ENCODE results near the gene ASB15. TPM values are rescaled to one million over a fixed set of nuclear protein-coding genes. Genes with fewer than 3 reads are reported as not detected.

Gene ASB15
- total and polyA plus RNA-seq, 2 donors from 2014 or later, result 1.8 TPM; not detected in 1

GRCh38 chr7:123673137-123673732, 71.6 kb downstream of the ASB15 start:
- intact Hi-C loops (cut with DNase I), result no loop called here
- FAIRE-seq, result no peak
- Histone ChIP-seq H3K4me3 (ENCODE audit: low read length in 3 of 3) (no peak overlapping the region), H3K9ac (ENCODE audit: low read length in 3 of 3) (no peak overlapping the region), H3K36me3 (ENCODE audit: control insufficient read depth in 2 of 3, insufficient read depth in 3 of 3, low read length in 3 of 3) (no peaks in the 10 kb centered on the region), H3K9me3 (ENCODE audit: control insufficient read depth in 2 of 3, insufficient read depth in 1 of 3, low read length in 3 of 3) (no peaks in the 10 kb centered on the region), H3K4me1 (ENCODE audit: control insufficient read depth in 2 of 3, insufficient read depth in 2 of 3, low read depth in 1 of 3, low read length in 3 of 3) (peaks cover 0 to 3% (median 0%) of the 10 kb centered on the region in 3 donors), H3K27ac (ENCODE audit: low read depth in 2 of 2, low read length in 2 of 2) (no peak overlapping the region), H3K27me3 (ENCODE audit: control insufficient read depth, insufficient read depth, low read length) (no peaks in the 10 kb centered on the region)
- TF ChIP-seq CTCF (IDR thresholded peaks at IDR 0.05; ENCODE audit: borderline replicate concordance, extremely low read depth, insufficient read depth), result no peak
- DNase-seq, result no peak

- H3K9me3 ChIP-seq (ENCODE audit: control insufficient read depth in 2 of 3, insufficient read depth in 1 of 3, low read length in 3 of 3), result no peaks in the 10 kb centered on the region
- no peak overlapping the region for H3K4me3 ChIP-seq (ENCODE audit: low read length in 3 of 3)
- H3K27me3 ChIP-seq (ENCODE audit: control insufficient read depth, insufficient read depth, low read length), result no peaks in the 10 kb centered on the region
- intact Hi-C loops (cut with DNase I), result no loop called here
- H3K9ac ChIP-seq (ENCODE audit: low read length in 3 of 3), result no peak overlapping the region
- FAIRE-seq (no peak), DNase-seq (no peak)
- TF ChIP-seq CTCF (IDR thresholded peaks at IDR 0.05; ENCODE audit: borderline replicate concordance, extremely low read depth, insufficient read depth), result no peak
- no peak overlapping the region for H3K27ac ChIP-seq (ENCODE audit: low read depth in 2 of 2, low read length in 2 of 2)
- peaks cover 0 to 3% (median 0%) of the 10 kb centered on the region in 3 donors for H3K4me1 ChIP-seq (ENCODE audit: control insufficient read depth in 2 of 3, insufficient read depth in 2 of 3, low read depth in 1 of 3, low read length in 3 of 3)
- H3K36me3 ChIP-seq (ENCODE audit: control insufficient read depth in 2 of 3, insufficient read depth in 3 of 3, low read length in 3 of 3), result no peaks in the 10 kb centered on the region
Observed at GRCh38 chr7:123673752-123674398, 72.3 kb downstream of the ASB15 start.

GRCh38 chr7:123674399-123675180, 73.0 kb downstream of the ASB15 start:
- TF ChIP-seq CTCF (IDR thresholded peaks at IDR 0.05; ENCODE audit: borderline replicate concordance, extremely low read depth, insufficient read depth), result no peak

More at GRCh38 chr7:123674399-123675180, 73.0 kb downstream of the ASB15 start:
- no peaks in the 10 kb centered on the region for H3K36me3 ChIP-seq (ENCODE audit: control insufficient read depth in 2 of 3, insufficient read depth in 3 of 3, low read length in 3 of 3)
- H3K27me3 ChIP-seq (ENCODE audit: control insufficient read depth, insufficient read depth, low read length), result no peaks in the 10 kb centered on the region
- H3K27ac ChIP-seq (ENCODE audit: low read depth in 2 of 2, low read length in 2 of 2), result no peak overlapping the region
- no peak overlapping the region for H3K9ac ChIP-seq (ENCODE audit: low read length in 3 of 3)
- no peaks in the 10 kb centered on the region for H3K9me3 ChIP-seq (ENCODE audit: control insufficient read depth in 2 of 3, insufficient read depth in 1 of 3, low read length in 3 of 3)
- H3K4me1 ChIP-seq (ENCODE audit: control insufficient read depth in 2 of 3, insufficient read depth in 2 of 3, low read depth in 1 of 3, low read length in 3 of 3), result peaks cover 0 to 3% (median 0%) of the 10 kb centered on the region in 3 donors
- intact Hi-C loops (cut with DNase I), result no loop called here
- no peak for FAIRE-seq
- no peak overlapping the region for H3K4me3 ChIP-seq (ENCODE audit: low read length in 3 of 3)
- no peak for DNase-seq

Measured in kidney (tissue), 14 donors.